HG02763 (cell line): Measurements from ENCODE around the gene FGB.

Experiments used
- ATAC-seq: cut with Tn5 transposase; IDR thresholded peaks from one replicate; pipeline ENCODE4 v1.9.1; 2021; ENCODE audit warnings: mild to moderate bottlenecking, moderate library complexity; ENCODE audit not compliant: unreplicated experiment

FGB gene

GRCh38 chr4:154565704-154566103, 2.9 kb downstream of the FGB start:
- no peak for ATAC-seq

- ATAC-seq, result no peak
These were observed 3.9 kb downstream of the FGB start for GRCh38 chr4:154566639-154567204.

GRCh38 chr4:154569028-154569427, 6.2 kb downstream of the FGB start:
- ATAC-seq, result no peak

GRCh38 chr4:154569584-154569983, 6.8 kb downstream of the FGB start:
- no peak for ATAC-seq

- ATAC-seq, result no peak
These were observed 10.5 kb downstream of the FGB start for GRCh38 chr4:154573190-154573870.

- no peak for ATAC-seq
These were observed 11.5 kb downstream of the FGB start for GRCh38 chr4:154574311-154574710.

- no peak for ATAC-seq
These were observed 14.5 kb downstream of the FGB start for GRCh38 chr4:154577324-154577723.

- ATAC-seq, result no peak
These were observed 16.1 kb downstream of the FGB start for GRCh38 chr4:154578919-154579318.

GRCh38 chr4:154579927-154580326, 17.1 kb downstream of the FGB start:
- ATAC-seq, result no peak

GRCh38 chr4:154582723-154583122, 19.9 kb downstream of the FGB start:
- no peak for ATAC-seq

- no peak for ATAC-seq
These were observed 20.4 kb downstream of the FGB start for GRCh38 chr4:154583230-154583629.

GRCh38 chr4:154583677-154584076, 20.9 kb downstream of the FGB start:
- no peak for ATAC-seq

GRCh38 chr4:154584259-154584658, 21.4 kb downstream of the FGB start:
- ATAC-seq, result no peak

- no peak for ATAC-seq
These were observed 22.7 kb downstream of the FGB start for GRCh38 chr4:154585369-154586018.

GRCh38 chr4:154586296-154587033, 23.7 kb downstream of the FGB start:
- no peak for ATAC-seq

- ATAC-seq, result no peak
These were observed 25.4 kb downstream of the FGB start for GRCh38 chr4:154588198-154588597.

- no peak for ATAC-seq
These were observed 26.7 kb downstream of the FGB start for GRCh38 chr4:154589296-154590197.

GRCh38 chr4:154590329-154591006, 27.7 kb downstream of the FGB start, which contains the start of gene FGA:
TSS of gene FGA (minus strand) at chr4:154590742. CDS start at chr4:154590687, 55 bp downstream.
- ATAC-seq, result no peak

GRCh38 chr4:154591890-154592289, 29.1 kb downstream of the FGB start:
- no peak for ATAC-seq

GRCh38 chr4:154593868-154594267, 31.1 kb downstream of the FGB start:
- no peak for ATAC-seq
